Choroid plexus epithelial cell (primary cell): ENCODE data around the gene LRRC40.
"Not testable (repeated sequence)": the region's sequence is repeated elsewhere in the genome, so short reads cannot be mapped to it uniquely, and the experiment has no call there.

Source experiments
- DNase-seq: peaks from one replicate; pipeline ENCODE4 v3.0.0-alpha.2; 2010; ENCODE audit warnings: low read depth
- H3K4me3 ChIP-seq: 2 replicates; pipeline ENCODE4 v1.5.1; 2011; ENCODE audit warnings: low read depth, mild to moderate bottlenecking, control low read depth, low read length, moderate library complexity
- CTCF ChIP-seq: conservative IDR thresholded peaks from 2 replicates; pipeline ENCODE4 v1.5.1; 2011; ENCODE audit warnings: low read depth, mild to moderate bottlenecking, control low read depth, inconsistent platforms, low read length, moderate library complexity

The LRRC40 gene

GRCh38 chr1:70190180-70190579, 15.2 kb downstream of the LRRC40 start:
- no peak for DNase-seq
- H3K4me3 ChIP-seq = no peak overlapping the region
- TF ChIP-seq CTCF = no peak

DNA sequence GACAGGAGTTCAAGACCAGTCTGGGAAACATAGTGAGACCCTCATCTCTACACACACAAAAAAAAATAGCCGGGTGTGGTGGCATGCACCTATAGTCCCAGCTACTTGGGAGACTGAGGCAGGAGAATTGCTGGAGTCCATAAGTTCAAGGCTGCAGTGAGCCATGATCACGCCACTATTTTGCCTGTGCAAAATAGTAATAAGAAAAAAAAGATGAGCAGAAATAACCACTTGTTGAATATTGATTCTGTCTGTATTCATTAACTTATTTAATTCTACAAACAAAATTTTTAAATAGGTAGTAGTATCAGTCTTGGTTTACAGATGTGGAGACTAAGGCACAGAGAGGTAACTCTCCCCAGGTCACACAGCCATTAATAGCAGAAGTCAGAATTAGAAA, 16.9 kb downstream of the LRRC40 start:
- no peak overlapping the region for H3K4me3 ChIP-seq
- DNase-seq = no peak
- TF ChIP-seq CTCF = no peak

DNA sequence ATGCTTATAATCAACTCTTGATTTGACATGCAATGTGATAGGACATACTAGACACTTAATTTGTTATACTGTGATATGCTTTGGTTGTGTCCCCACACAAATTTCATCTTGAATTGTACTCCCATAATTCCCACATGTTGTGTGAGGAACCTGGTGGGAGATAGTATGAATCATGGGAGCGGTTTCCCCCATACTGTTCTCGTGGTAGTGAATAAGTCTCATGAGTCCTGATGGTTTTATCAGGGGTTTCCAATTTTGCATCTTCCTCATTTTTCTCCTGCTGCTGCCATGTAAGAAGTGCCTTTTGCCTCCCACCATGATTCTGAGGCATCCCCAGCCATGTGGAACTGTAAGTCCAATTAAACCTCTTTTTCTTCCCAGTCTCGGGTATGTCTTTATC, 20.2 kb downstream of the LRRC40 start:
- not testable (repeated sequence) for H3K4me3 ChIP-seq, DNase-seq

DNA sequence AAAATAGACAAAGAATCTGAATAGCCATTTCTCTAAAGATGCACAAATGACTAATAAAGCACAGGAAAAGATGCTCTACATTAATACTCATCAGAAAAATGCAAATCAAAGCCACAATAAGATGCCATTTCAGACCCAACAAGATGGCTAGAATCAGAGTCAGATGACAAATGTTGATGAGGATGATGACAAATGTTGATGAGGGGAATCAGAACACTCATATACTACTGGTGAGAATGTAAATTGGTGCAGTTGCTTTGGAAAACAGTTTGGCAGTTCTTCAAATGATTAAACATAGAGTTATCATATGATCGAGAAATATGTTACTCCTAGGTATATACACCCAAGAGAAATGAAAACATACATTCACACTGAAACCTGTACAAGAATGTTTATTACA, 33.9 kb downstream of the LRRC40 start:
- TF ChIP-seq CTCF = no peak
- DNase-seq = no peak
- no peak overlapping the region for H3K4me3 ChIP-seq

DNA sequence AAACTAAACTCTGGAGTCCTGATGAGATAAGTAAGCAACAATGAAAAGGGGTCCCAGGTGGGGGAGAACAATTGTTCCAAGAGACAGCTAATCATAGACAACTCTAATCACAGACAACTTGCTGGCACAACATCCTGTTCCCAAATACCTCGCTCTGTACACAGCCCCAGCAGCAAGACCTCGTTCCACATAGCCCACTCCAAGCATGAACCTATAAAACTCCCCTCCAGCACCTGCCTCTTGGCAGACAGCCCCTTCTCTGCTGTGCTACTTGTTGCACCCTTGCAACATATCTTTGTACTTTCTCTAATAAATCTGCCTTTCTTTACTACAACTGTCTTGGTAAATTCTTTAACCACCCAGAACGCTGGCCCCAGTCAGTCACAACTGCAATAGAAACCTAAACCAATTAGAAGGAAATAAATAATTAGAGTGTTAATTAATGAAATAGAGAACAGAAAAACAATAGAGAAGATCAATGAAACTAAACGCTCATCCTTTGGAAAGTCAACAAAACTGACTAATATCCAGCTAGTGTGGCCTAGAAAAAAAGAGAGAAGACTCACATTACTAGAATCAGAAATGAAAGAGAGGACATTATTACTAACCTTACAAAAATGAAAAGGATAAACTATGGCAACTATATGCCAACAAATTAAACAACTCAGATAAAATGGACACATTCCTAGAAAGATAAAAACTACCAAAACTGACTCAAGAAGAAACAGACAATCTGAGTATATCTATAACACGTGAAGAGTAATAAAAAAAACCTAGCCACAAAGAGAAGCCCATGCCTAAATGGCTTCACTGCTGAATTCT, 36.1 kb downstream of the LRRC40 start:
- no peak for TF ChIP-seq CTCF
- H3K4me3 ChIP-seq = no peak overlapping the region
- DNase-seq = no peak

- no peak for TF ChIP-seq CTCF
- no peak overlapping the region for H3K4me3 ChIP-seq
- no peak for DNase-seq
Measured at GRCh38 chr1:70168283-70168682, 37.1 kb downstream of the LRRC40 start.

GRCh38 chr1:70164350-70164749, 41.0 kb downstream of the LRRC40 start:
- DNase-seq = no peak
- H3K4me3 ChIP-seq = no peak overlapping the region
- no peak for TF ChIP-seq CTCF
